AG09309 (cell line): ENCODE data around the gene ZNF32.

Experiments
- DNase-seq: peaks from one replicate; pipeline ENCODE4 v3.0.0-alpha.2; 2010; ENCODE audit warnings: low read depth
- H3K4me3 ChIP-seq: 2 replicates; pipeline ENCODE4 v1.5.1; 2011; ENCODE audit warnings: mild to moderate bottlenecking, low read depth, low read length, moderate library complexity; ENCODE audit not compliant: control insufficient read depth
- CTCF ChIP-seq: IDR thresholded peaks from 2 replicates; pipeline ENCODE4 v1.5.1; 2011; ENCODE audit warnings: mild to moderate bottlenecking, low read depth, low read length, inconsistent platforms; ENCODE audit not compliant: insufficient read depth, control insufficient read depth; ENCODE audit errors: missing control alignments

ZNF32 gene

GRCh38 chr10:43688348-43688892 lies 39.7 kb upstream of the ZNF32 start:
- no peak overlapping the region for H3K4me3 ChIP-seq
- DNase-seq: no peak
- no peak for TF ChIP-seq CTCF

GRCh38 chr10:43687373-43687772 lies 38.7 kb upstream of the ZNF32 start:
- no peak for DNase-seq
- no peak for TF ChIP-seq CTCF
- H3K4me3 ChIP-seq: no peak overlapping the region

DNA sequence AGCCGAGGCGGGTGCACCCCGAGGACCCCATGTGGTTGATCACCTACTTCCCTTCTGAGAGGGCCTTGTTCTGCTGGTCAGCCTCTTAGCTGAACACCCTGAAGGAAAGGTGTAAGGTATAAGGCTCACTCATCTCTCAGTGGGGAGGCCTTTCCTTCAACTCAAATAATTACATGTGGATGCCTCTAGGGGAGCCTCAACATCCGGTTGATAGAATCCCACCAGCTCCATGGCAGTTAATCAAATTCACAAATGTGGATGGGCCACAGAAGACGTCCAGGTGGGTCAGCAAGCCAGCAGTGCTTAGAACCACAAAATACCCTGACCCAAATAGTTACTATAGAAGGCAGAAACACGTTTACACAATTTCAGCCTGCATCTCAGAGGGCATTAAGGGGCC lies 37.7 kb upstream of the ZNF32 start:
- DNase-seq: no peak
- no peak for TF ChIP-seq CTCF
- H3K4me3 ChIP-seq: no peak overlapping the region

DNA sequence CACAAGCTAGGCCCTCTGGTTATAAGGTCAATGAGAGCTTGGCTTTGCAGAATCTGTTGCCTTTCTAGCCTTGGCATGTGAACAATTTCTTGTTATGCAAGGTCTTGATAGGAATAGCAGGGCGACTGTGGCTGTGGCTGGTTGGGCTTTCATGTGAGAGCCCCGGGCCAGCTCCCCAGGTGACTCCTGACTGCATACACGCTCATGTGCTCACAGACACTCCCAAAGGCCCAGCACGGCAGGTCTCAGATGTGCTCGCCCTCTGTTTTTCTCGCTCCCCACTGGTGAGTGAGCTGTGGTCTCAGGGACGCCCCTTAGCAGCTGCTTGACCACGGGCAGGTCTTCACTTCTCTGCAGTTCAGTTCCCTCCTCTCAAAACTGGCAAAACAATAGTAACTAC lies 37.1 kb upstream of the ZNF32 start:
- TF ChIP-seq CTCF: no peak
- no peak for DNase-seq
- no peak overlapping the region for H3K4me3 ChIP-seq

DNA sequence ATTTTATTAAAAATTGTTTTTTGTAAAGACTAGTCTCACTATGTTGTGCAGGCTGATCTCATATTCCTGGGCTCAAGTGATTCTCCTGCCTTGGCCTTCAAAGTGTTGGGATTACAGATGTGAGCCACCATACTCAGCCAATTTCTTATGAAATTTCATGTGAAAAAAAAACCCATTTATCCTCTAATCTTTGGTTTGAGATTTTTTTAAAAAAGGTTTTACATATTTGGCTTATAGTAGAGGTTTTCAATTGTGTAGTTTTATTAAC lies 35.5 kb upstream of the ZNF32 start:
- H3K4me3 ChIP-seq: no peak overlapping the region
- no peak for DNase-seq
- TF ChIP-seq CTCF: no peak

- DNase-seq: no peak
- peak; percentile 47 for TF ChIP-seq CTCF
- no peak overlapping the region for H3K4me3 ChIP-seq
Observed at GRCh38 chr10:43683451-43684291, 35.0 kb upstream of the ZNF32 start.
